Putamen (tissue), 1 donor: Measurements from ENCODE around the gene RAD23B.
A peak's percentile ranks its signal among the peaks of the same experiment; 100 is the strongest.
"Not testable (repeated sequence)": the region's sequence is repeated elsewhere in the genome, so short reads cannot be mapped to it uniquely, and the experiment has no call there.

Experiments
- DNase-seq: peaks from one replicate; pipeline ENCODE4 v3.0.0-alpha.2; 2016; ENCODE audit warnings: low spot score

The RAD23B gene

GRCh38 chr9:107282759-107283622 lies at the start of gene RAD23B:
TSS of gene RAD23B (plus strand) at chr9:107283279. CDS start at chr9:107283630, 351 bp downstream.
- DNase-seq, result peak; percentile 98

GRCh38 chr9:107235765-107236442 lies 47.2 kb upstream of the RAD23B start:
- DNase-seq, result no peak

GRCh38 chr9:107237873-107238272 lies 45.2 kb upstream of the RAD23B start:
- no peak for DNase-seq

- DNase-seq, result no peak
These were observed 43.6 kb upstream of the RAD23B start for GRCh38 chr9:107239474-107239873.

GRCh38 chr9:107240260-107240659 lies 42.8 kb upstream of the RAD23B start:
- DNase-seq, result no peak

- no peak for DNase-seq
These were observed 40.7 kb upstream of the RAD23B start for GRCh38 chr9:107242073-107243030.

- DNase-seq, result peak; percentile 45
These were observed 39.3 kb upstream of the RAD23B start for GRCh38 chr9:107243742-107244141.

- no peak for DNase-seq
These were observed 36.5 kb upstream of the RAD23B start for GRCh38 chr9:107246259-107247254.

GRCh38 chr9:107248714-107249113 lies 34.4 kb upstream of the RAD23B start:
- no peak for DNase-seq

GRCh38 chr9:107249131-107249533 lies 33.9 kb upstream of the RAD23B start:
- no peak for DNase-seq

GRCh38 chr9:107249665-107250285 lies 33.3 kb upstream of the RAD23B start:
- no peak for DNase-seq

- no peak for DNase-seq
These were observed 31.2 kb upstream of the RAD23B start for GRCh38 chr9:107251756-107252322.

- DNase-seq, result no peak
These were observed 24.2 kb upstream of the RAD23B start for GRCh38 chr9:107258919-107259318.

- DNase-seq, result not testable (repeated sequence)
These were observed 23.2 kb upstream of the RAD23B start for GRCh38 chr9:107259751-107260313.

GRCh38 chr9:107260437-107261081 lies 22.5 kb upstream of the RAD23B start:
- DNase-seq, result no peak

- DNase-seq, result no peak
These were observed 22.0 kb upstream of the RAD23B start for GRCh38 chr9:107261106-107261505.

GRCh38 chr9:107263289-107263688 lies 19.8 kb upstream of the RAD23B start:
- DNase-seq, result no peak

GRCh38 chr9:107266624-107267368 lies 16.3 kb upstream of the RAD23B start:
- DNase-seq, result no peak
